Stimulated activated CD4-positive, alpha-beta T cell treated with anti-CD3 and anti-CD28 coated beads, TNF-alpha, amount 100 ng/mL, for 4 hours (primary cell): ENCODE results near the gene HOXD10.

Experiments used
- DNase-seq, 3 experiments: peaks; one replicate each; pipeline ENCODE4 v3.0.0-alpha.2; 2020; ENCODE audit warnings: low read depth in 3 of 3

Gene HOXD10

GRCh38 chr2:176115883-176116813, at the start of gene HOXD10:
HOXD10 (plus strand) TSS chr2:176116778; CDS start chr2:176116834, 56 bp downstream.
- no peak for DNase-seq

- DNase-seq: no peak
Observed at GRCh38 chr2:176067589-176068418, 48.8 kb upstream of the HOXD10 start.

- DNase-seq: no peak
Observed at GRCh38 chr2:176068419-176068832, 48.2 kb upstream of the HOXD10 start.

- no peak for DNase-seq
Observed at GRCh38 chr2:176071330-176072291, 45.0 kb upstream of the HOXD10 start.

- DNase-seq: no peak
Observed at GRCh38 chr2:176072292-176072669, 44.3 kb upstream of the HOXD10 start.

- DNase-seq: no peak
Observed at GRCh38 chr2:176072951-176073904, 43.4 kb upstream of the HOXD10 start.

- DNase-seq: no peak
Observed at GRCh38 chr2:176074919-176075425, 41.6 kb upstream of the HOXD10 start.

- no peak for DNase-seq
Observed at GRCh38 chr2:176075481-176075880, 41.1 kb upstream of the HOXD10 start.

- DNase-seq: no peak
Observed at GRCh38 chr2:176076063-176076462, 40.5 kb upstream of the HOXD10 start.

GRCh38 chr2:176076796-176077195, 39.8 kb upstream of the HOXD10 start:
- DNase-seq: no peak

GRCh38 chr2:176078541-176079284, 37.9 kb upstream of the HOXD10 start:
- DNase-seq: no peak

GRCh38 chr2:176079285-176079830, 37.2 kb upstream of the HOXD10 start:
- no peak for DNase-seq

- DNase-seq: no peak
Observed at GRCh38 chr2:176079831-176080539, 36.6 kb upstream of the HOXD10 start.

GRCh38 chr2:176080540-176081375, 35.8 kb upstream of the HOXD10 start:
- no peak for DNase-seq

GRCh38 chr2:176081376-176081836, 35.2 kb upstream of the HOXD10 start:
- DNase-seq: no peak

GRCh38 chr2:176081837-176082524, 34.6 kb upstream of the HOXD10 start:
- no peak for DNase-seq

GRCh38 chr2:176082525-176082823, 34.1 kb upstream of the HOXD10 start:
- no peak for DNase-seq
